WTC11 (cell line): ENCODE data around the gene TBC1D22A. TPM values are rescaled to one million over a fixed set of nuclear protein-coding genes. Genes with fewer than 3 reads are reported as not detected.

Experiments
- ATAC-seq: fragments of 200-7000 bp; cut with Tn5 transposase; 2 replicates; pipeline ENCODE4 v1.10.0; 2021; ENCODE audit warnings: mild to moderate bottlenecking, moderate library complexity
- CTCF ChIA-PET: fragments of 300-600 bp; sonication (Branson Sonifier 250); formaldehyde crosslinking; loops from one replicate; lab custom pipeline; 2021; ENCODE audit warnings: antibody characterized with exemption; lab: Charles Lee
- POLR2A ChIA-PET: fragments of 350-600 bp; sonication (Branson Sonifier 250); formaldehyde crosslinking; loops from one replicate; lab custom pipeline; 2021; ENCODE audit warnings: antibody characterized with exemption; lab: Charles Lee
- DNase-seq: peaks from one replicate; pipeline ENCODE4 v3.0.0; 2021; ENCODE audit warnings: low spot score
- H3K27ac Mint-ChIP-seq: 2 replicates; pipeline ENCODE4 v1.8.0; 2021; ENCODE audit warnings: mixed read lengths
- H3K27me3 Mint-ChIP-seq: 2 replicates; pipeline ENCODE4 v1.8.0; 2021; ENCODE audit warnings: low read depth, mild to moderate bottlenecking, moderate library complexity, mixed read lengths
- H3K36me3 Mint-ChIP-seq: 2 replicates; pipeline ENCODE4 v1.8.0; 2021; ENCODE audit warnings: mixed read lengths
- H3K4me1 Mint-ChIP-seq: 2 replicates; pipeline ENCODE4 v1.8.0; 2022; ENCODE audit warnings: mixed read lengths
- H3K4me3 Mint-ChIP-seq: 2 replicates; pipeline ENCODE4 v1.8.0; 2021; ENCODE audit warnings: mild to moderate bottlenecking, moderate library complexity, mixed read lengths
- H3K9me3 Mint-ChIP-seq: 2 replicates; pipeline ENCODE4 v1.8.0; 2021; ENCODE audit warnings: mixed read lengths
- ATF3 ChIP-seq: sonication (generic); formaldehyde crosslinking; conservative IDR thresholded peaks from 2 replicates; pipeline ENCODE4 v1.8.1; 2022; ENCODE audit warnings: mild to moderate bottlenecking, missing genetic modification reagents
- ATF6 ChIP-seq: sonication (generic); formaldehyde crosslinking; IDR thresholded peaks from 2 replicates; pipeline ENCODE4 v1.8.1; 2023; ENCODE audit warnings: mild to moderate bottlenecking, missing genetic modification reagents
- CBFB ChIP-seq: sonication (generic); formaldehyde crosslinking; IDR thresholded peaks from 2 replicates; pipeline ENCODE4 v1.8.1; 2022; ENCODE audit warnings: mild to moderate bottlenecking, low read depth, missing genetic modification reagents
- E2F5 ChIP-seq: sonication (generic); formaldehyde crosslinking; IDR thresholded peaks from 2 replicates; pipeline ENCODE4 v1.8.1; 2022; ENCODE audit warnings: mild to moderate bottlenecking, moderate library complexity, missing genetic modification reagents
- ETV6 ChIP-seq: sonication (generic); formaldehyde crosslinking; IDR thresholded peaks from 2 replicates; pipeline ENCODE4 v1.8.1; 2022; ENCODE audit warnings: mild to moderate bottlenecking, missing genetic modification reagents
- FOXP1 ChIP-seq: sonication (generic); formaldehyde crosslinking; IDR thresholded peaks from 2 replicates; pipeline ENCODE4 v1.8.0; 2022; ENCODE audit warnings: missing genetic modification reagents, mild to moderate bottlenecking, moderate library complexity, borderline replicate concordance
- GABPB1 ChIP-seq: sonication (generic); formaldehyde crosslinking; IDR thresholded peaks from 2 replicates; pipeline ENCODE4 v1.8.1; 2023; ENCODE audit warnings: mild to moderate bottlenecking, missing genetic modification reagents
- JAZF1 ChIP-seq: fragments of 250-450 bp; sonication (Bioruptor Pico); IDR thresholded peaks from 2 replicates; pipeline ENCODE4 v1.9.0; 2021; ENCODE audit warnings: moderate library complexity, mild to moderate bottlenecking, inconsistent platforms
- JUN ChIP-seq: sonication (generic); formaldehyde crosslinking; IDR thresholded peaks from 2 replicates; pipeline ENCODE4 v1.8.0; 2023; ENCODE audit warnings: mild to moderate bottlenecking, missing genetic modification reagents
- MAX ChIP-seq: sonication (generic); formaldehyde crosslinking; IDR thresholded peaks from 2 replicates; pipeline ENCODE4 v1.8.0; 2022; ENCODE audit warnings: mild to moderate bottlenecking, missing genetic modification reagents
- MLX ChIP-seq: sonication (generic); formaldehyde crosslinking; IDR thresholded peaks from 2 replicates; pipeline ENCODE4 v1.8.1; 2023; ENCODE audit warnings: mild to moderate bottlenecking, missing genetic modification reagents, moderate library complexity
- NFATC4 ChIP-seq: fragments of 250-450 bp; sonication (Bioruptor Pico); IDR thresholded peaks from 2 replicates; pipeline ENCODE4 v1.9.0; 2021; ENCODE audit warnings: mild to moderate bottlenecking
- NR1H2 ChIP-seq: sonication (generic); formaldehyde crosslinking; IDR thresholded peaks from 2 replicates; pipeline ENCODE4 v1.9.0; 2021; ENCODE audit warnings: mild to moderate bottlenecking, moderate library complexity, missing genetic modification reagents
- NR2C2 ChIP-seq: sonication (generic); formaldehyde crosslinking; IDR thresholded peaks from 2 replicates; pipeline ENCODE4 v1.8.0; 2022; ENCODE audit warnings: mild to moderate bottlenecking, missing genetic modification reagents
- PRRX2 ChIP-seq: fragments of 250-450 bp; sonication (Bioruptor Pico); IDR thresholded peaks from 2 replicates; pipeline ENCODE4 v1.8.0; 2021; ENCODE audit warnings: mild to moderate bottlenecking
- SMAD3 ChIP-seq: sonication (generic); formaldehyde crosslinking; IDR thresholded peaks from 2 replicates; pipeline ENCODE4 v1.8.0; 2022; ENCODE audit warnings: missing genetic modification reagents, mild to moderate bottlenecking, borderline replicate concordance
- SOX15 ChIP-seq: fragments of 250-450 bp; sonication (Bioruptor Pico); IDR thresholded peaks from 2 replicates; pipeline ENCODE4 v1.9.0; 2021; ENCODE audit warnings: mild to moderate bottlenecking
- TEAD1 ChIP-seq: sonication (generic); formaldehyde crosslinking; IDR thresholded peaks from 2 replicates; pipeline ENCODE4 v1.8.0; 2022; ENCODE audit warnings: mild to moderate bottlenecking, missing genetic modification reagents
- TP53 ChIP-seq: sonication (generic); formaldehyde crosslinking; IDR thresholded peaks from 2 replicates; pipeline ENCODE4 v1.8.1; 2023; ENCODE audit warnings: mild to moderate bottlenecking, missing genetic modification reagents
- ZBTB43 ChIP-seq: sonication (generic); formaldehyde crosslinking; IDR thresholded peaks from 2 replicates; pipeline ENCODE4 v1.8.1; 2023; ENCODE audit warnings: mild to moderate bottlenecking, missing genetic modification reagents
- ZNF281 ChIP-seq: sonication (generic); formaldehyde crosslinking; IDR thresholded peaks from 2 replicates; pipeline ENCODE4 v1.8.0; 2023; ENCODE audit warnings: mild to moderate bottlenecking, missing genetic modification reagents
- ZNF396 ChIP-seq: fragments of 250-450 bp; sonication (Bioruptor Pico); IDR thresholded peaks from 2 replicates; pipeline ENCODE4 v1.8.0; 2021; ENCODE audit warnings: mild to moderate bottlenecking, moderate library complexity, borderline replicate concordance
- total RNA-seq: library from RNA; stranded (reverse); gene quantifications from 3 replicates; pipeline ENCODE4 v1.2.3, GENCODE V29; 2021

The TBC1D22A gene
- total RNA-seq, 1 experiment from 2014 or later, result 18.1 TPM

GRCh38 chr22:47041271-47042115 is 279.0 kb downstream of the TBC1D22A start:
- DNase-seq, result no peak
- TF ChIP-seq TP53 (CRISPR knock-in tag) (no peak), TEAD1 (no peak), NR1H2 (CRISPR knock-in tag) (no peak)
- H3K36me3 Mint-ChIP-seq, result no peaks in the 10 kb centered on the region
- CTCF ChIA-PET, result no interaction called here
- peaks cover 14% of the 10 kb centered on the region for H3K4me1 Mint-ChIP-seq
- POLR2A ChIA-PET, result no interaction called here
- H3K4me3 Mint-ChIP-seq, result no peak overlapping the region
- H3K27ac Mint-ChIP-seq, result no peak overlapping the region
- H3K27me3 Mint-ChIP-seq, result no peaks in the 10 kb centered on the region
- no peak for ATAC-seq
- H3K9me3 Mint-ChIP-seq, result no peaks in the 10 kb centered on the region

- ChIA-PET POLR2A (no interaction called here), CTCF (no interaction called here)
- Mint-ChIP-seq H3K9me3 (no peaks in the 10 kb centered on the region), H3K27ac (peak overlapping the region; percentile 72), H3K27me3 (no peaks in the 10 kb centered on the region), H3K36me3 (no peaks in the 10 kb centered on the region), H3K4me1 (peaks cover 14% of the 10 kb centered on the region), H3K4me3 (no peak overlapping the region)
- TF ChIP-seq E2F5 (CRISPR knock-in tag) (no peak), MAX (CRISPR knock-in tag) (no peak), FOXP1 (no peak), JUN (CRISPR knock-in tag) (no peak), ZNF396 (CRISPR knock-in tag) (no peak), ATF3 (CRISPR knock-in tag) (no peak), NR2C2 (no peak), JAZF1 (CRISPR knock-in tag) (no peak), ZNF281 (CRISPR knock-in tag) (no peak), ETV6 (CRISPR knock-in tag) (no peak), CBFB (CRISPR knock-in tag) (no peak), MLX (CRISPR knock-in tag) (no peak)
- DNase-seq, result no peak
- ATAC-seq, result no peak
These were observed 279.8 kb downstream of the TBC1D22A start for GRCh38 chr22:47042116-47042825.

- no peak overlapping the region for H3K4me3 Mint-ChIP-seq
- DNase-seq (no peak), ATAC-seq (no peak)
- peaks cover 14% of the 10 kb centered on the region for H3K4me1 Mint-ChIP-seq
- no peaks in the 10 kb centered on the region for H3K36me3 Mint-ChIP-seq
- H3K9me3 Mint-ChIP-seq, result no peaks in the 10 kb centered on the region
- ChIA-PET CTCF (no interaction called here), POLR2A (no interaction called here)
- H3K27me3 Mint-ChIP-seq, result no peaks in the 10 kb centered on the region
- H3K27ac Mint-ChIP-seq, result peak overlapping the region; percentile 72
- TF ChIP-seq MAX (CRISPR knock-in tag) (no peak), PRRX2 (CRISPR knock-in tag) (no peak), SOX15 (no peak), SMAD3 (no peak), NFATC4 (CRISPR knock-in tag) (no peak), GABPB1 (no peak), ZBTB43 (CRISPR knock-in tag) (no peak), NR1H2 (CRISPR knock-in tag) (no peak), ATF6 (CRISPR knock-in tag) (no peak), NR2C2 (no peak)
These were observed 280.5 kb downstream of the TBC1D22A start for GRCh38 chr22:47042861-47043496.
